Mononuclear cell (primary cell): ENCODE results near the gene CLDN12. TPM values are rescaled to one million over a fixed set of nuclear protein-coding genes. Genes with fewer than 3 reads are reported as not detected.

Source experiments
- H3K27me3 ChIP-seq: 2 replicates; pipeline ENCODE4 v1.6.0; 2011; ENCODE audit warnings: low read length, control low read depth; ENCODE audit not compliant: insufficient read depth
- H3K4me1 ChIP-seq: 2 replicates; pipeline ENCODE4 v1.5.1; 2011; ENCODE audit warnings: mild to moderate bottlenecking, low read length, control low read depth; ENCODE audit not compliant: insufficient read depth
- H3K4me3 ChIP-seq: 2 replicates; pipeline ENCODE4 v1.5.1; 2011; ENCODE audit warnings: mild to moderate bottlenecking, low read length, moderate library complexity
- H3K9me3 ChIP-seq: 2 replicates; pipeline ENCODE4 v1.5.1; 2011; ENCODE audit warnings: low read depth, mild to moderate bottlenecking, control low read depth, low read length
- total RNA-seq: library from RNA; depleted of rRNA; stranded (reverse); fragments of >200 nt; gene quantifications from one replicate; pipeline ENCODE4 v1.2.3, GENCODE V29; 2012

CLDN12 gene
- total RNA-seq, 1 donor = 1.4 TPM

DNA sequence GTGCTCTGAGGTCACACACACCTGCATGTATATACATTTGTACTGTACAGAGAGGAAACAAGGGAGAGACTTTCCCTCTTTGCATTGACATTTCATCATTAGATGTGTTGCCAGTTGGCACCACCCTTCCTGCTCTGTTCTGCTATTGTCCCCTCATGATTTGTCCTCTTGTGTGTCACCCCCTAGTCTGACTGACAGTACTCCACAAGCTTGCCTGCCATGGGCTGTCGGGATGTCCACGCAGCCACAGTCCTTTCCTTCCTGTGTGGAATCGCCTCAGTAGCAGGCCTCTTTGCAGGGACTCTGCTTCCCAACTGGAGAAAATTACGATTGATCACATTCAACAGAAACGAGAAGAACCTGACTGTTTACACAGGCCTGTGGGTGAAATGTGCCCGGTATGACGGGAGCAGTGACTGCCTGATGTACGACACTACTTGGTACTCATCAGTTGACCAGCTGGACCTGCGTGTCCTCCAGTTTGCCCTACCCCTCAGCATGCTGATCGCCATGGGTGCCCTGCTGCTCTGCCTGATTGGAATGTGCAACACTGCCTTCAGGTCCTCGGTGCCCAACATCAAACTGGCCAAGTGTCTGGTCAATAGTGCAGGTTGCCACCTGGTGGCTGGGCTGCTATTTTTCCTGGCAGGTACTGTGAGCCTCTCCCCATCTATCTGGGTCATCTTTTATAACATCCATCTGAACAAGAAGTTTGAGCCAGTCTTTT is 9.4 kb downstream of the CLDN12 start:
- Histone ChIP-seq H3K4me3 (no peak overlapping the region), H3K4me1 (no peaks in the 10 kb centered on the region), H3K27me3 (no peaks in the 10 kb centered on the region), H3K9me3 (no peaks in the 10 kb centered on the region)

GRCh38 chr7:90413185-90413528 is 9.9 kb downstream of the CLDN12 start:
- H3K9me3 ChIP-seq = no peaks in the 10 kb centered on the region
- H3K4me1 ChIP-seq = no peaks in the 10 kb centered on the region
- H3K27me3 ChIP-seq = no peaks in the 10 kb centered on the region
- no peak overlapping the region for H3K4me3 ChIP-seq

DNA sequence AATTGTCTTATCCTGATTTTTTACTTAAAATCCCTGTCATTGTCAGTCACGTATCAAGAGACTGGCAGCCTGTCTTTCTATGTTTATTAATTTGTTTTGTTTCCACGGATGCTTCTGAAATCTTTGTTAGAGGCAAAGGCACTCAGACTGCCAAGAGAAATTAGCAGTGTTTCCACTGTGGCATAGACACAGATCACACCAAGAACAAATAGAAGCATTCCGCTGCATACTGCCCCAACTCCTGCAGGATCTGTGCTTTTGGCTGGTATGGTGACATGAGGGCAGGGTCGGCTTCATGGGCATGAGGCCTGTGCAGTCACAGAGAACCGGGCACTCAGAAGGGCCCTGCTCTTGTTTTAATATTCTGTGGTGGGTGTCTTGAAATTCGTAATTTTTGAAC is 18.4 kb downstream of the CLDN12 start:
- no peaks in the 10 kb centered on the region for H3K4me1 ChIP-seq
- no peak overlapping the region for H3K4me3 ChIP-seq
- H3K27me3 ChIP-seq = no peaks in the 10 kb centered on the region
- no peaks in the 10 kb centered on the region for H3K9me3 ChIP-seq

DNA sequence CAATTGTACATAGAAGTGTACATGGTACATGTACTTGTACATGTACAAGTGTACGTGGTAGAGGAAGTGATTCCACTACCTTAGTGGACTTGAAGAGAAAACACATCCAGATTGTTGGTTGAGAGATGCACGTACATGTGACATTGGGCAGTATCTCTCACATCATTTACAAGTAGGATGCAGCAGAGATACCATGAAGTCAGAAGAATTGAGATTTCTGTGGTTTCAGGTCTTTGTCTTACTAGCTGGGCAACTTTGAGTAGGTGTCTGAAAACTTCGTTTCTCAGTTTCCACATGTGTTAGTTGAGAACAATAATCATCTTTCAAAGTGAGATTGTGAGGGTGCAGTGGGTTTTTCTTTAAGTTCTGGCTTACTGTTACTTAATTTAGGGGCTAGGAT is 21.5 kb downstream of the CLDN12 start:
- Histone ChIP-seq H3K4me1 (no peaks in the 10 kb centered on the region), H3K4me3 (no peak overlapping the region), H3K9me3 (no peaks in the 10 kb centered on the region), H3K27me3 (no peaks in the 10 kb centered on the region)

GRCh38 chr7:90425376-90425775 is 22.1 kb downstream of the CLDN12 start:
- Histone ChIP-seq H3K27me3 (no peaks in the 10 kb centered on the region), H3K9me3 (no peaks in the 10 kb centered on the region), H3K4me1 (no peaks in the 10 kb centered on the region), H3K4me3 (no peak overlapping the region)

DNA sequence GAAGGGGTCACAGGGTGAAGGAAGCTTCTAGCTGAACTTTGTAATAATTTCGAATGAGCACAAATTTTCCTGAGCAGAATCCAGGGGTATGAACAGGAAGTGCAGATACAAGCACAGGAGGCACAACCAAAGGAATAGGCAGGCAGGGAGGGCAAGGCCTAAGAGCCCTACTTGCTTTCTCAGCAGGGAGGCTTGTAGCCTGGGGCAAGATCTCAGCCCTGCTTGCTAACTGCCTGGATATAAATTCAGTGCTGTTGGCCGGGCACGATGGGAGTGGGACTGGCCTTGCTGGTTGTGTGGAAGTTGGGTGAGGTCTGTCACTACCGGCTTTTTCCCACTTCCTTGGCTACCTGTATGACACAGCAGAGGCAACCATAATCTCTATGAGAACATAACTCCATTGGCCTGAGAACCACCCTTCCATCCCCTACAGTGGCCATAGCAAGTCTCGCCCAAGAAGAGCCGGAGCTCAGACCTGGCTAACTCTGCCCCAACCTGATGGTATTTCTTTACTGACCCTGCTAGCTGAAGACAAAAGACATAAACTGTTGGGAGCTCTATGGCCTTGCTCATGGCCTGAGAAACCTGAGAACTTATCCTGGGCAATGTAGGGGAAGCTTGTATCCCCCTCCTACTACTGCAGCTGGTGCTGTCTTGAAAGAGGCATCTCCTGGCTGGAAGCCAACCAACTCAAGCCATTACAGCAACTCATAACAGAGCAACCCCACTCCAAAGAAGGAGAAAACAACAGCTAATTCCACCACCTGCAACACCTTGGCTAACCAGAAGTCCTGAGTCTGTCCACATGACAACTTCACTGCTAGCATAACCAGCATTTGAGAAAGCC is 27.6 kb downstream of the CLDN12 start:
- H3K9me3 ChIP-seq = no peaks in the 10 kb centered on the region
- H3K4me1 ChIP-seq = no peaks in the 10 kb centered on the region
- H3K27me3 ChIP-seq = no peaks in the 10 kb centered on the region
- H3K4me3 ChIP-seq = no peak overlapping the region

- H3K4me3 ChIP-seq = no peak overlapping the region
- no peaks in the 10 kb centered on the region for H3K4me1 ChIP-seq
- no peaks in the 10 kb centered on the region for H3K27me3 ChIP-seq
- no peaks in the 10 kb centered on the region for H3K9me3 ChIP-seq
Measured at GRCh38 chr7:90432752-90433151, 29.5 kb downstream of the CLDN12 start.

GRCh38 chr7:90433221-90433620 is 30.0 kb downstream of the CLDN12 start:
- H3K27me3 ChIP-seq = no peaks in the 10 kb centered on the region

DNA sequence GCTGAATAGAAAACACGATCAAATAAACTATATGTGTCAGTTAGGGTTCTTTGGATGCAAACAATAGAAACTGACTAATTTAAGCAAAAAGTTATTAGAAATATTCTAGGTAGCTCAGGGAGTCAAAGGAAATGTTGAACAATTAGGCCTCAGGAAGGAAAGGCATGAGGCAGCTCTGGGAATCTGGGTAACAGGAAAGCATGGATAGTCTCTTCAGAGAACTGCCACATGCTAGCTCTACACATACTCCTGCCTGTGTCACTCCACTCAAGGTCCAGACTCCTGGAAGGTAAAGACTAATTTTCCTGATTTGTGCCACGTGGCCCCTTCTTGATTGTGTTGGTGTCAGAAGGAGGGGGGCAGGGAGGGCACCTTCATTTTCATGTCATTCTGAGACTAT is 42.4 kb downstream of the CLDN12 start:
- Histone ChIP-seq H3K4me1 (no peaks in the 10 kb centered on the region), H3K4me3 (no peak overlapping the region), H3K9me3 (no peaks in the 10 kb centered on the region)

More at GRCh38 chr7:90433221-90433620, 30.0 kb downstream of the CLDN12 start:
- no peak overlapping the region for H3K4me3 ChIP-seq
- H3K9me3 ChIP-seq = no peaks in the 10 kb centered on the region
- no peaks in the 10 kb centered on the region for H3K4me1 ChIP-seq

GRCh38 chr7:90446137-90446899 is 43.1 kb downstream of the CLDN12 start:
- H3K4me3 ChIP-seq = no peak overlapping the region

More for the DNA sequence above, 42.4 kb downstream of the CLDN12 start:
- no peaks in the 10 kb centered on the region for H3K27me3 ChIP-seq

DNA sequence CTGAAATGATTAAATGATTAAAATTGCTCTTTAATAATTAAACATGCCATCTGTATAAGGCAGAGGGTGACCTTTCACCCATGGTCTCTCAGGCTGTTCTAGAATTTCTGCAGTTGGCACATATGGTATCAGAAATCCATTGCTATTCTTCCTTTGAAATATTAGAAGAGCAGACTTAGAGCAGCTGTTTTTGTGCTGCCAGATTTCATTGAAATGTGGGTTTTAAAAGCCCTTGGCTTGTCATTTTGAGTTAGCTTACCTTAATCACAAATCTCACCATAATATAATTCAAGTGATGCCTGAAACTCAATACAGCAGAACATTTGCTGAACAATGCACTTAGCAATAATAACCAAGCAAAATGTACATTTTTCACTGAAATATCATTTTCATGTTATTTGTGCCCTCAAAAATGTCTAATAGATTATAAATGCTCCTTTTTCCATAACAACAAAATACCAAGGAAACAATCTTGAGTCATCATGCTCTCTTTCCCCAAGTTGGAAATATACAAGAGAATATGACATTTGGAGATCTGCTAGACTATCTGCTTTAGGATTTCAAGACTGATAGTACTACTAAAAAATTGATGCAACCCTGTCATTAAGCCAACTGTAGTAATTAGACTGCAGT is 50.1 kb downstream of the CLDN12 start:
- Histone ChIP-seq H3K9me3 (no peaks in the 10 kb centered on the region), H3K4me3 (no peak overlapping the region), H3K27me3 (peaks cover 4% of the 10 kb centered on the region), H3K4me1 (no peaks in the 10 kb centered on the region)

More at GRCh38 chr7:90446137-90446899, 43.1 kb downstream of the CLDN12 start:
- H3K4me1 ChIP-seq = no peaks in the 10 kb centered on the region
- H3K27me3 ChIP-seq = no peaks in the 10 kb centered on the region
- H3K9me3 ChIP-seq = no peaks in the 10 kb centered on the region

GRCh38 chr7:90453931-90454330 is 50.7 kb downstream of the CLDN12 start:
- Histone ChIP-seq H3K4me1 (no peaks in the 10 kb centered on the region), H3K27me3 (peaks cover 4% of the 10 kb centered on the region), H3K4me3 (no peak overlapping the region), H3K9me3 (no peaks in the 10 kb centered on the region)

GRCh38 chr7:90455163-90456030 is 52.1 kb downstream of the CLDN12 start:
- no peaks in the 10 kb centered on the region for H3K9me3 ChIP-seq
- H3K27me3 ChIP-seq = peaks cover 4% of the 10 kb centered on the region
- no peak overlapping the region for H3K4me3 ChIP-seq
- no peaks in the 10 kb centered on the region for H3K4me1 ChIP-seq

DNA sequence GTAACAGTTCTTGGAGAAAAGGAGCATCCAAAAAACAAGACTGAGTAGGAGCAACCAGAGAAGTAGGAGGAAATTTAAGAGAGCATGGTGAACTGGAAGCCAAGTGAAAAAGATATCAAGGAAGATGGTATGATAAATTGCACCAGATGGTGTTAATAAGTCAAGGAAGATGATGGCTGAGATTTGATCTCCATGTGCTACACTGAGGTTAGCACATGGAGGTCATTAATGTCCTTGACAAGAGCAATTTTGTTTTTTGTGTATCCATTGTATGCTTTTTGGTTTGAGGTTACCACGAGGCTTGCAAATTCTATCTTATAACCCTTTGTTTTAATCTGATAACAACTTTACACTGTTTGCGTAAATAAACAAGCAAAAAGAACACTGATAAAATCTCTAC is 54.8 kb downstream of the CLDN12 start:
- Histone ChIP-seq H3K27me3 (peaks cover 4% of the 10 kb centered on the region), H3K9me3 (no peaks in the 10 kb centered on the region), H3K4me1 (peaks cover 3% of the 10 kb centered on the region), H3K4me3 (no peak overlapping the region)
